ENCODE measurements around the gene ADAM11.

GRCh38 chr17:44808156-44808555 lies 49.4 kb downstream of the ADAM11 start:
- no peak for TF ChIP-seq CTCF (optimal IDR thresholded peaks at IDR 0.05 in 1 of 3, IDR thresholded peaks at IDR 0.05 in 1 of 3, conservative IDR thresholded peaks at IDR 0.05 in 1 of 3; ENCODE audit: extremely low read depth in 1 of 3, insufficient read depth in 2 of 3, low read length in 3 of 3)
- no peak for TF ChIP-seq EZH2 (IDR thresholded peaks at IDR 0.05; ENCODE audit: low read length)
